K562 (cell line): Measurements from ENCODE around the gene FAM114A2. TPM values are rescaled to one million over a fixed set of nuclear protein-coding genes. Genes with fewer than 3 reads are reported as not detected.
A peak's percentile ranks its signal among the peaks of the same experiment; 100 is the strongest.

ENCODE experiments used
- E2F1 ChIP-seq: sonication (generic); formaldehyde crosslinking; IDR thresholded peaks from 2 replicates; pipeline ENCODE4 v1.8.1; 2023; ENCODE audit warnings: mild to moderate bottlenecking, missing genetic modification reagents, moderate library complexity
- EP300 ChIP-seq: IDR thresholded peaks from 2 replicates; pipeline ENCODE4 v1.6.1; 2012; ENCODE audit warnings: low read length, improper control_type of control experiment
- IRF2 ChIP-seq: sonication (generic); formaldehyde crosslinking; IDR thresholded peaks from 2 replicates; pipeline ENCODE4 v1.8.1; 2022; ENCODE audit warnings: mild to moderate bottlenecking, missing genetic modification reagents
- KDM1A ChIP-seq, 2 experiments: fragments of 450-650 bp; IDR thresholded peaks; 2 replicates each; pipeline ENCODE4 v1.6.1; 2016; ENCODE audit warnings: mild to moderate bottlenecking in 2 of 2
- KLF16 ChIP-seq: IDR thresholded peaks from 2 replicates; pipeline ENCODE4 v1.6.1; 2016; ENCODE audit warnings: antibody characterized with exemption
- POLR2G ChIP-seq: fragments of 200-400 bp; formaldehyde crosslinking; IDR thresholded peaks from 2 replicates; pipeline ENCODE4 v1.6.1; 2017; ENCODE audit warnings: low read depth, mild to moderate bottlenecking, antibody characterized with exemption, low read length, moderate library complexity
- SMC3 ChIP-seq: conservative IDR thresholded peaks from 2 replicates; pipeline ENCODE4 v1.6.1; 2011; ENCODE audit warnings: low read depth, low read length, improper control_type of control experiment; ENCODE audit not compliant: insufficient read depth
- STAT6 ChIP-seq: sonication (generic); formaldehyde crosslinking; IDR thresholded peaks from 2 replicates; pipeline ENCODE4 v1.8.1; 2023; ENCODE audit warnings: mild to moderate bottlenecking, missing genetic modification reagents
- ZNF445 ChIP-seq: fragments of 250-450 bp; sonication (Bioruptor Pico); IDR thresholded peaks from 2 replicates; pipeline ENCODE4 v1.4.0; 2020; ENCODE audit warnings: low read depth, mild to moderate bottlenecking, moderate library complexity
- polyA plus RNA-seq, 8 experiments: library from polyadenylated mRNA; depleted of rRNA in 4 of 8; stranded (reverse) in 5 of 8; unstranded in 3 of 8; fragments of >200 nt; fragmentation: Nextera tagmentation in 2 of 8; fragmentation: Illumina TruSeq in 1 of 8; extraction: Ambion mirVana in 2 of 8; extraction: Trizol in 1 of 8; gene quantifications; 2 replicates each; pipeline versions ENCODE4 v1.2.1 to v1.2.3, GENCODE V29; 2011 to 2014; ENCODE audit warnings: inconsistent platforms in 1 of 8, missing spikeins in 1 of 8
- total RNA-seq, 7 experiments: library from RNA; depleted of rRNA in 6 of 7; stranded (reverse); fragments of >200 nt in 6 of 7; fragmentation: Illumina TruSeq in 2 of 7; extraction: Trizol in 2 of 7; gene quantifications; 2 replicates each; pipeline versions ENCODE4 v1.2.1 to v1.2.3, GENCODE V29; 2011 to 2021; ENCODE audit warnings: low replicate concordance in 1 of 7
- TF ChIP-seq, protein P1 (sequence below): sonication (generic); formaldehyde crosslinking; IDR thresholded peaks from 2 replicates; pipeline ENCODE4 v1.8.0; 2022; ENCODE audit warnings: missing genetic modification reagents, mild to moderate bottlenecking, moderate library complexity, borderline replicate concordance
- TF ChIP-seq, protein P2 (sequence below), 2 experiments: fragments of 450-650 bp; IDR thresholded peaks; 2 replicates each; pipeline ENCODE4 v1.6.1; 2018; ENCODE audit warnings: mild to moderate bottlenecking in 2 of 2, low read depth in 1 of 2; ENCODE audit not compliant: partially characterized antibody in 2 of 2

FAM114A2 gene
- total and polyA plus RNA-seq, 9 of the 15 experiments (the other 6 are each of a cell fraction or from before 2014, with no cell fraction given), result 14.4 to 28.1 (median 21.2) TPM

- TF ChIP-seq, protein P1, sequence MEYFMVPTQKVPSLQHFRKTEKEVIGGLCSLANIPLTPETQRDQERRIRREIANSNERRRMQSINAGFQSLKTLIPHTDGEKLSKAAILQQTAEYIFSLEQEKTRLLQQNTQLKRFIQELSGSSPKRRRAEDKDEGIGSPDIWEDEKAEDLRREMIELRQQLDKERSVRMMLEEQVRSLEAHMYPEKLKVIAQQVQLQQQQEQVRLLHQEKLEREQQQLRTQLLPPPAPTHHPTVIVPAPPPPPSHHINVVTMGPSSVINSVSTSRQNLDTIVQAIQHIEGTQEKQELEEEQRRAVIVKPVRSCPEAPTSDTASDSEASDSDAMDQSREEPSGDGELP (CRISPR knock-in tag), result peak; percentile 85
- TF ChIP-seq KDM1A (IDR thresholded peaks at IDR 0.05), result no peak
- 0 out of 2 replicates have a peak, but pooled peaks have one; percentile 47 for TF ChIP-seq KLF16
- peak; percentile 91 for TF ChIP-seq SMC3
- TF ChIP-seq EP300, result no peak
- TF ChIP-seq POLR2G, result no peak
- TF ChIP-seq, protein P2, sequence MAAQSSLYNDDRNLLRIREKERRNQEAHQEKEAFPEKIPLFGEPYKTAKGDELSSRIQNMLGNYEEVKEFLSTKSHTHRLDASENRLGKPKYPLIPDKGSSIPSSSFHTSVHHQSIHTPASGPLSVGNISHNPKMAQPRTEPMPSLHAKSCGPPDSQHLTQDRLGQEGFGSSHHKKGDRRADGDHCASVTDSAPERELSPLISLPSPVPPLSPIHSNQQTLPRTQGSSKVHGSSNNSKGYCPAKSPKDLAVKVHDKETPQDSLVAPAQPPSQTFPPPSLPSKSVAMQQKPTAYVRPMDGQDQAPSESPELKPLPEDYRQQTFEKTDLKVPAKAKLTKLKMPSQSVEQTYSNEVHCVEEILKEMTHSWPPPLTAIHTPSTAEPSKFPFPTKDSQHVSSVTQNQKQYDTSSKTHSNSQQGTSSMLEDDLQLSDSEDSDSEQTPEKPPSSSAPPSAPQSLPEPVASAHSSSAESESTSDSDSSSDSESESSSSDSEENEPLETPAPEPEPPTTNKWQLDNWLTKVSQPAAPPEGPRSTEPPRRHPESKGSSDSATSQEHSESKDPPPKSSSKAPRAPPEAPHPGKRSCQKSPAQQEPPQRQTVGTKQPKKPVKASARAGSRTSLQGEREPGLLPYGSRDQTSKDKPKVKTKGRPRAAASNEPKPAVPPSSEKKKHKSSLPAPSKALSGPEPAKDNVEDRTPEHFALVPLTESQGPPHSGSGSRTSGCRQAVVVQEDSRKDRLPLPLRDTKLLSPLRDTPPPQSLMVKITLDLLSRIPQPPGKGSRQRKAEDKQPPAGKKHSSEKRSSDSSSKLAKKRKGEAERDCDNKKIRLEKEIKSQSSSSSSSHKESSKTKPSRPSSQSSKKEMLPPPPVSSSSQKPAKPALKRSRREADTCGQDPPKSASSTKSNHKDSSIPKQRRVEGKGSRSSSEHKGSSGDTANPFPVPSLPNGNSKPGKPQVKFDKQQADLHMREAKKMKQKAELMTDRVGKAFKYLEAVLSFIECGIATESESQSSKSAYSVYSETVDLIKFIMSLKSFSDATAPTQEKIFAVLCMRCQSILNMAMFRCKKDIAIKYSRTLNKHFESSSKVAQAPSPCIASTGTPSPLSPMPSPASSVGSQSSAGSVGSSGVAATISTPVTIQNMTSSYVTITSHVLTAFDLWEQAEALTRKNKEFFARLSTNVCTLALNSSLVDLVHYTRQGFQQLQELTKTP (IDR thresholded peaks at IDR 0.05; ENCODE audit: low read depth in 1 of 2, partially characterized antibody in 2 of 2), result no peak
- TF ChIP-seq IRF2, result no peak
- no peak for TF ChIP-seq ZNF445
- no peak for TF ChIP-seq STAT6
- TF ChIP-seq E2F1 (CRISPR knock-in tag), result no peak
- TF ChIP-seq, all 486 proteins: peak for 16
These were observed 33.9 kb upstream of the FAM114A2 start (continued) for GRCh38 chr5:154072414-154073171.
